GM19193 (cell line): ENCODE results near the gene SPINT2.

ENCODE experiments used
- POLR2A ChIP-seq: IDR thresholded peaks from 4 replicates; pipeline ENCODE4 v1.6.1; 2011; ENCODE audit not compliant: insufficient read depth, insufficient read length; ENCODE audit errors: extremely low read depth

Gene SPINT2

GRCh38 chr19:38229585-38230073 is 34.7 kb upstream of the SPINT2 start:
- no peak for TF ChIP-seq POLR2A

GRCh38 chr19:38231918-38232317 is 32.5 kb upstream of the SPINT2 start:
- TF ChIP-seq POLR2A: no peak

- no peak for TF ChIP-seq POLR2A
These were observed 30.6 kb upstream of the SPINT2 start for GRCh38 chr19:38233740-38234251.

- no peak for TF ChIP-seq POLR2A
These were observed 29.8 kb upstream of the SPINT2 start for GRCh38 chr19:38234615-38235014.

- no peak for TF ChIP-seq POLR2A
These were observed 24.6 kb upstream of the SPINT2 start for GRCh38 chr19:38239816-38240215.

GRCh38 chr19:38243279-38243673 is 21.1 kb upstream of the SPINT2 start:
- TF ChIP-seq POLR2A: no peak

GRCh38 chr19:38245826-38246498 is 18.4 kb upstream of the SPINT2 start:
- TF ChIP-seq POLR2A: no peak

GRCh38 chr19:38247126-38247525 is 17.2 kb upstream of the SPINT2 start:
- no peak for TF ChIP-seq POLR2A

GRCh38 chr19:38247734-38248268 is 16.6 kb upstream of the SPINT2 start:
- TF ChIP-seq POLR2A: no peak

GRCh38 chr19:38248421-38248820 is 16.0 kb upstream of the SPINT2 start:
- no peak for TF ChIP-seq POLR2A

GRCh38 chr19:38250428-38250820 is 13.9 kb upstream of the SPINT2 start:
- TF ChIP-seq POLR2A: no peak

GRCh38 chr19:38250821-38251563 is 13.4 kb upstream of the SPINT2 start:
- TF ChIP-seq POLR2A: no peak

GRCh38 chr19:38251564-38252051 is 12.8 kb upstream of the SPINT2 start:
- TF ChIP-seq POLR2A: no peak

GRCh38 chr19:38252385-38252784 is 12.0 kb upstream of the SPINT2 start:
- no peak for TF ChIP-seq POLR2A

- TF ChIP-seq POLR2A: no peak
These were observed 11.3 kb upstream of the SPINT2 start for GRCh38 chr19:38252941-38253691.
